ENCODE measurements around the gene VPS35L. TPM values are rescaled to one million over a fixed set of nuclear protein-coding genes. Genes with fewer than 3 reads are reported as not detected.

Gene VPS35L
- total RNA-seq, 1 donor from 2014 or later, result 60.0 TPM

DNA sequence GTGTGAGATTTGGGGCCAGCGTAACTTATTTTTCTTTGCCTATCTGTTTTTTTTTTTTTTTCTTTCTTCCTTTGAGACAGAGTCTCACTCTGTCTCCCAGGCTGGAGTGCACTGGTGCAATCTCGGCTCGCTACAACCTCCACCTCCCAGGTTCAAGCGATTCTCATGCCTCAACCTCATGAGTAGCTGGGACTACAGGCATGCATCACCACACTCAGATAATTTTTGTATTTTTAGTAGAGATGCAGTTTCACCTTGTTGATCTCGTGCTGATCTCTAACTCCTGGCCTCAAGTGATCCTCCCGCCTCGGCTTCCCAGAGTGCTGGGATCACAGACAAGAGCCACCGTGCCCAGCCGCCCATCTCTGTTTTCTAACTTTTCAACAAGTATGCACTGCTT is 63.4 kb downstream of the VPS35L start:
- TF ChIP-seq, protein P1, sequence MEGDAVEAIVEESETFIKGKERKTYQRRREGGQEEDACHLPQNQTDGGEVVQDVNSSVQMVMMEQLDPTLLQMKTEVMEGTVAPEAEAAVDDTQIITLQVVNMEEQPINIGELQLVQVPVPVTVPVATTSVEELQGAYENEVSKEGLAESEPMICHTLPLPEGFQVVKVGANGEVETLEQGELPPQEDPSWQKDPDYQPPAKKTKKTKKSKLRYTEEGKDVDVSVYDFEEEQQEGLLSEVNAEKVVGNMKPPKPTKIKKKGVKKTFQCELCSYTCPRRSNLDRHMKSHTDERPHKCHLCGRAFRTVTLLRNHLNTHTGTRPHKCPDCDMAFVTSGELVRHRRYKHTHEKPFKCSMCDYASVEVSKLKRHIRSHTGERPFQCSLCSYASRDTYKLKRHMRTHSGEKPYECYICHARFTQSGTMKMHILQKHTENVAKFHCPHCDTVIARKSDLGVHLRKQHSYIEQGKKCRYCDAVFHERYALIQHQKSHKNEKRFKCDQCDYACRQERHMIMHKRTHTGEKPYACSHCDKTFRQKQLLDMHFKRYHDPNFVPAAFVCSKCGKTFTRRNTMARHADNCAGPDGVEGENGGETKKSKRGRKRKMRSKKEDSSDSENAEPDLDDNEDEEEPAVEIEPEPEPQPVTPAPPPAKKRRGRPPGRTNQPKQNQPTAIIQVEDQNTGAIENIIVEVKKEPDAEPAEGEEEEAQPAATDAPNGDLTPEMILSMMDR (IDR thresholded peaks at IDR 0.05; ENCODE audit: unreplicated experiment), result no peak

DNA sequence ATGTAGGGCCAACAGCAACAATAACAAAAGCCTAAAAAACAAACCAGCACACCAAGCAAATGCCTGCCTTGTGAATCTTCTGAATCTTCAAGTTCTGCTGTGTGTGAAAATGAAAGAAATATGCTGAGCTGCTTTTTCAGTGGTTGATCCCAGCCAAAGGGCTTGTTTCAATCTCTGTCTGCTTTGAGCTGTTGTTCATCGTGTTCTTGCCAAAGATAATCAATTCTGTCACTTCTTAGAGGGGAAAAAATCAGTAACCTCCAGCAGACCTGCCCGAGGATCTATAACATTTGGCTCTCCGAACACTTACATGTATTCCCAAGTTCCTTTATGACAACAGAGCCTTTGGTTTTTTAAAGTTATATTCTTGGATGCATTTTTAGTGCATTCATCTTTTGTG is 65.9 kb downstream of the VPS35L start:
- Mint-ChIP-seq H3K9me3 (ENCODE audit: unreplicated experiment) (no peaks in the 10 kb centered on the region), H3K27me3 (ENCODE audit: unreplicated experiment) (peaks cover 2% of the 10 kb centered on the region), H3K36me3 (ENCODE audit: low read depth, unreplicated experiment) (peaks cover 13% of the 10 kb centered on the region), H3K27ac (ENCODE audit: unreplicated experiment) (no peak overlapping the region), H3K4me3 (ENCODE audit: unreplicated experiment) (no peak overlapping the region), H3K4me1 (ENCODE audit: unreplicated experiment) (no peaks in the 10 kb centered on the region)
- TF ChIP-seq, protein P1 (IDR thresholded peaks at IDR 0.05; ENCODE audit: unreplicated experiment), result no peak
- no peak for DNase-seq (ENCODE audit: low spot score)

More for the DNA sequence above, 63.4 kb downstream of the VPS35L start:
- peaks cover 10% of the 10 kb centered on the region for H3K36me3 Mint-ChIP-seq (ENCODE audit: low read depth, unreplicated experiment)
- H3K9me3 Mint-ChIP-seq (ENCODE audit: unreplicated experiment), result no peaks in the 10 kb centered on the region
- H3K4me3 Mint-ChIP-seq (ENCODE audit: unreplicated experiment), result no peak overlapping the region
- peaks cover 2% of the 10 kb centered on the region for H3K27me3 Mint-ChIP-seq (ENCODE audit: unreplicated experiment)
- H3K4me1 Mint-ChIP-seq (ENCODE audit: unreplicated experiment), result no peaks in the 10 kb centered on the region
- H3K27ac Mint-ChIP-seq (ENCODE audit: unreplicated experiment), result no peak overlapping the region
- DNase-seq (ENCODE audit: low spot score), result no peak

DNA sequence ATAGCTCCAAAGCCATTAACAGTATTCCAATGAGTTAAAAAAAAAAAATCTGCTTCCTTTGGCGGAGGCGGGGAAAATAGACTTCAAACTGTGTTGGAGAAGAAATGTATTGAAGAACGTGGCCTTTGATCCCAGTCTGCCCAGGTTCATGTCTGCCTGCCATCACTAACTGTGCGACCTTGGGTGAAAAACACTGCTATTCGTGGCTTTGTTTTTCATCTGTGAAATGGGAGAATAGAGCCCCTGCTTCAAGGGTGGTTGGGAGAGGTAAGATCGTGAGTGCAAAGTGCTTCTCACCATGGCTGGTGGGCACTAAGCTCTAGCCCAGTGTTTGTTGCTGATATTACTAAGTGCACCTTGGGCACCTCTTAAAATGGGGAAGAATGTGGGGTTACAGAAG is 69.5 kb downstream of the VPS35L start:
- H3K27ac Mint-ChIP-seq (ENCODE audit: unreplicated experiment), result no peak overlapping the region

GRCh38 chr16:19636436-19637267 is 81.1 kb downstream of the VPS35L start:
- H3K9me3 Mint-ChIP-seq (ENCODE audit: unreplicated experiment), result no peaks in the 10 kb centered on the region
- H3K27me3 Mint-ChIP-seq (ENCODE audit: unreplicated experiment), result peaks cover 1% of the 10 kb centered on the region
- TF ChIP-seq, protein P1 (IDR thresholded peaks at IDR 0.05; ENCODE audit: unreplicated experiment), result no peak
- no peaks in the 10 kb centered on the region for H3K4me1 Mint-ChIP-seq (ENCODE audit: unreplicated experiment)
- DNase-seq (ENCODE audit: low spot score), result no peak
- H3K27ac Mint-ChIP-seq (ENCODE audit: unreplicated experiment), result no peak overlapping the region
- peaks cover 28% of the 10 kb centered on the region for H3K36me3 Mint-ChIP-seq (ENCODE audit: low read depth, unreplicated experiment)
- no peak overlapping the region for H3K4me3 Mint-ChIP-seq (ENCODE audit: unreplicated experiment)

More for the DNA sequence above, 69.5 kb downstream of the VPS35L start:
- DNase-seq (ENCODE audit: low spot score), result no peak
- peaks cover 19% of the 10 kb centered on the region for H3K36me3 Mint-ChIP-seq (ENCODE audit: low read depth, unreplicated experiment)
- no peaks in the 10 kb centered on the region for H3K4me1 Mint-ChIP-seq (ENCODE audit: unreplicated experiment)
- no peaks in the 10 kb centered on the region for H3K9me3 Mint-ChIP-seq (ENCODE audit: unreplicated experiment)
- H3K4me3 Mint-ChIP-seq (ENCODE audit: unreplicated experiment), result no peak overlapping the region
- no peaks in the 10 kb centered on the region for H3K27me3 Mint-ChIP-seq (ENCODE audit: unreplicated experiment)
- TF ChIP-seq, protein P1 (IDR thresholded peaks at IDR 0.05; ENCODE audit: unreplicated experiment), result no peak

DNA sequence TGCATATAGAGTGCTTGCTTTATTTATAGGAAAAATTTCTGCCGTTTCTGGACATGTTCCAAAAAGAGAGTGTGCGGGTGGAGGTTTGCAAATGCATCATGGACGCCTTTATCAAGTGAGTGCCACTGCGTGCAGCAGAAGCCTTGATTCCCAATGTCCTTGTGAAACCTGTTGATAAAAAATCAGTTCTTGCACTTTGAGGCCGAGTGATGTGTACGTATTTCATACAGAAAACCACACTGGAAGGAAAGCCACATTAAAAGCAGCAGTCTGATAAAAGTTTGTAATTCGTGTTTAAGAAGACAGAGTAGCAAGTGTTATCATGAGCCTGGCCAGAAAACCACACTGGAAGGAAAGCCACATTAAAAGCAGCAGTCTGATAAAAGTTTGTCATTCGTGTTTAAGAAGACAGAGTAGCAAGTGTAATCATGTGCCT is 84.5 kb downstream of the VPS35L start:
- TF ChIP-seq, protein P1 (IDR thresholded peaks at IDR 0.05; ENCODE audit: unreplicated experiment), result no peak
- no peak for DNase-seq (ENCODE audit: low spot score)
- Mint-ChIP-seq H3K4me3 (ENCODE audit: unreplicated experiment) (no peak overlapping the region), H3K27me3 (ENCODE audit: unreplicated experiment) (peaks cover 1% of the 10 kb centered on the region), H3K4me1 (ENCODE audit: unreplicated experiment) (no peaks in the 10 kb centered on the region), H3K9me3 (ENCODE audit: unreplicated experiment) (no peaks in the 10 kb centered on the region), H3K36me3 (ENCODE audit: low read depth, unreplicated experiment) (peaks cover 19% of the 10 kb centered on the region), H3K27ac (ENCODE audit: unreplicated experiment) (no peak overlapping the region)

Data from endothelial cell (in vitro differentiated cells).